Endothelial cell of umbilical vein (primary cell): ENCODE results near the gene PRKCD. TPM values are rescaled to one million over a fixed set of nuclear protein-coding genes. Genes with fewer than 3 reads are reported as not detected.

ENCODE experiments used
- BruUV-seq: library from RNA; stranded (reverse); fragments of 400-500 nt; replicated peaks from 2 replicates; lab custom pipeline; 2021; lab: Mats Ljungman, UMichigan
- CTCF ChIA-PET: fragments of 300-600, 350-600 bp; sonication (Branson Sonifier 250); formaldehyde crosslinking; loops from one replicate; lab custom pipeline; 2021; ENCODE audit warnings: antibody characterized with exemption, inconsistent platforms; lab: Charles Lee
- POLR2A ChIA-PET: fragments of 300-600, 350-600 bp; sonication (Branson Sonifier 250); formaldehyde crosslinking; loops from one replicate; lab custom pipeline; 2021; ENCODE audit warnings: antibody characterized with exemption, inconsistent platforms; lab: Charles Lee
- DNase-seq: peaks from one replicate; pipeline ENCODE4 v3.0.0-alpha.2; 2011; ENCODE audit warnings: low read depth, low spot score
- FAIRE-seq: peaks from 2 replicates; lab custom pipeline; 2011; peaks lifted over from hg19 to GRCh38; lab: Jason Lieb, UNC
- H2AFZ ChIP-seq: 2 replicates; pipeline ENCODE4 v1.6.0; 2012; ENCODE audit warnings: low read depth, low read length, control low read depth, inconsistent platforms
- H3K27ac ChIP-seq: 2 replicates; pipeline ENCODE4 v1.5.1; 2011; ENCODE audit warnings: low read depth, mild to moderate bottlenecking, control low read depth, low read length, moderate library complexity; ENCODE audit not compliant: insufficient read depth
- H3K27me3 ChIP-seq, 2 experiments: 2 replicates each; pipeline versions ENCODE4 v1.6.0 to v1.6.1; 2011; ENCODE audit warnings: low read length in 2 of 2, mixed read lengths in 1 of 2; ENCODE audit not compliant: control insufficient read depth in 2 of 2, insufficient read depth in 2 of 2
- H3K36me3 ChIP-seq, 2 experiments: 2 replicates in 1 of 2; 3 replicates in 1 of 2; pipeline ENCODE4 v1.5.1; 2011; ENCODE audit warnings: low read length in 2 of 2, mild to moderate bottlenecking in 1 of 2, moderate library complexity in 1 of 2; ENCODE audit not compliant: control insufficient read depth in 2 of 2, insufficient read depth in 2 of 2; ENCODE audit errors: extremely low read depth in 1 of 2
- H3K4me1 ChIP-seq: 3 replicates; pipeline ENCODE4 v1.5.1; 2011; ENCODE audit warnings: mild to moderate bottlenecking, low read length; ENCODE audit not compliant: control insufficient read depth, insufficient read depth; ENCODE audit errors: extremely low read depth
- H3K4me2 ChIP-seq: 2 replicates; pipeline ENCODE4 v1.6.1; 2011; ENCODE audit warnings: low read length, control low read depth, mixed read lengths; ENCODE audit not compliant: insufficient read depth
- H3K4me3 ChIP-seq, 3 experiments: fragments of 200-600 bp in 1 of 3; sonication (generic), shearing (Covaris generic) in 1 of 3; replicated peaks in 1 of 3; 2 replicates each; pipeline ENCODE4 v1.5.1; 2011 to 2016; ENCODE audit warnings: control low read depth in 3 of 3, low read length in 3 of 3, mild to moderate bottlenecking in 2 of 3, inconsistent platforms in 1 of 3, low read depth in 1 of 3, moderate library complexity in 1 of 3; ENCODE audit not compliant: insufficient read depth in 1 of 3
- H3K79me2 ChIP-seq: 2 replicates; pipeline ENCODE4 v1.6.0; 2012; ENCODE audit warnings: low read length, inconsistent platforms; ENCODE audit not compliant: control insufficient read depth, insufficient read depth
- H3K9ac ChIP-seq: replicated peaks from 2 replicates; pipeline ENCODE3; 2011; ENCODE audit warnings: low read length, control low read depth; ENCODE audit not compliant: insufficient read depth; ENCODE audit errors: extremely low read depth
- H3K9me1 ChIP-seq: replicated peaks from 3 replicates; pipeline ENCODE4 v1.6.0; 2011; ENCODE audit warnings: mild to moderate bottlenecking, low read length; ENCODE audit not compliant: control insufficient read depth, insufficient read depth; ENCODE audit errors: extremely low read depth
- H3K9me3 ChIP-seq: replicated peaks from 2 replicates; pipeline ENCODE4 v1.5.1; 2012; ENCODE audit warnings: low read length, inconsistent platforms; ENCODE audit not compliant: control insufficient read depth, insufficient read depth
- H4K20me1 ChIP-seq: replicated peaks from 2 replicates; pipeline ENCODE3; 2011; ENCODE audit warnings: mild to moderate bottlenecking, low read length; ENCODE audit not compliant: control insufficient read depth, insufficient read depth; ENCODE audit errors: extremely low read depth
- FOS ChIP-seq: IDR thresholded peaks from 2 replicates; pipeline ENCODE4 v1.6.1; 2011; ENCODE audit warnings: mild to moderate bottlenecking, low read length, moderate library complexity, borderline replicate concordance; ENCODE audit not compliant: insufficient read depth
- GATA2 ChIP-seq: IDR thresholded peaks from 2 replicates; pipeline ENCODE4 v1.7.0; 2011; ENCODE audit warnings: low read depth, mild to moderate bottlenecking, moderate library complexity, mixed read lengths, low read length; ENCODE audit not compliant: insufficient read length, insufficient read depth
- JUN ChIP-seq: IDR thresholded peaks from 2 replicates; pipeline ENCODE4 v1.6.1; 2011; ENCODE audit warnings: borderline replicate concordance, low read depth; ENCODE audit not compliant: insufficient read length, insufficient read depth
- MYC ChIP-seq: IDR thresholded peaks from one replicate; pipeline ENCODE4 v1.6.1; 2011; ENCODE audit warnings: mild to moderate bottlenecking, low read depth, low read length
- POLR2A ChIP-seq: IDR thresholded peaks from 2 replicates; pipeline ENCODE4 v1.6.1; 2012; ENCODE audit warnings: low read depth, mild to moderate bottlenecking, control low read depth, low read length
- POLR2AphosphoS5 ChIP-seq: IDR thresholded peaks from 2 replicates; pipeline ENCODE4 v1.6.1; 2012; ENCODE audit warnings: low read depth, mild to moderate bottlenecking, control low read depth, low read length, moderate library complexity; ENCODE audit not compliant: insufficient read depth
- dilution Hi-C: fragments of 300-500 bp; cut with MboI; formaldehyde crosslinking; loops from one replicate; pipeline ENCODE4 v1.15.0; 2019; ENCODE audit warnings: low sequenced_read_pairs; ENCODE audit not compliant: extremely low pct_ligation_motif_present
- intact Hi-C: fragments of 100-400 bp; cut with micrococcal nuclease; formaldehyde crosslinking; loops from one replicate; pipeline ENCODE4 v1.10.0; 2022
- polyA plus RNA-seq, 4 experiments: library from polyadenylated mRNA; depleted of rRNA in 3 of 4; stranded (reverse) in 3 of 4; unstranded in 1 of 4; fragments of >200 nt; gene quantifications; 2 replicates each; pipeline versions ENCODE4 v1.2.1 to v1.2.3, GENCODE V29; 2011 to 2012; ENCODE audit warnings: missing spikeins in 1 of 4
- total RNA-seq: library from RNA; stranded (reverse); gene quantifications from 2 replicates; pipeline ENCODE4 v1.2.3, GENCODE V29; 2021
- TF ChIP-seq, protein P1 (sequence below), 2 donors: IDR thresholded peaks; 1 replicate in 1 of 2; 2 replicates in 1 of 2; pipeline ENCODE4 v1.5.1; 2011; ENCODE audit warnings: low read length in 2 of 2, mild to moderate bottlenecking in 2 of 2, moderate library complexity in 2 of 2, control low read depth in 1 of 2, inconsistent platforms in 1 of 2, low read depth in 1 of 2; ENCODE audit not compliant: insufficient read depth in 1 of 2; ENCODE audit errors: extremely low read depth in 1 of 2

PRKCD gene
- total and polyA plus RNA-seq, 2 donors (not counting 3 experiments of a cell fraction or from before 2014, with no cell fraction given): 15.5 to 19.0 TPM

DNA sequence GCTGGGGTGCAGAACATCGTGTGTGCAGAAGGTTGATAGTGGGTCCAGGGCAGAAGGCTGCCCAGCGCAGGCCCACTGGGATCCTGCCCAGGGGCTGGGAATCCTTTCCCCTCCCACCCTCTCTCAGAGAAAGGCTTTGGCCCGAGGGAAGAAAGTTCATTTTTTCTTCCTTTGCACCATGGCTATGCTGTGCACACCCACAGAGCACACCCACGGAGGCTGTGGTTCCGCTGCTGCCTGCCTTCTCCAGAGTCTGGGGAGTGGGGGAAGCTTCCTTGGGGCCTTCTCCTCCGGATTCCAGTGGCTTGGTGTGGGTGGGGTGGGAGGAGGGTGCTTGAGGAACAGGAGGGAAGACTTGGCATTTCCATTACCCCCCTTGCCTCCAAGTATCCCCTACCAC is 7.0 kb upstream of the PRKCD start:
- FAIRE-seq (no peak), DNase-seq (no peak)
- Histone ChIP-seq H3K4me3 (no peak overlapping the region), H3K9me1 (no peaks in the 10 kb centered on the region), H3K9ac (no peak overlapping the region), H3K9me3 (no peaks in the 10 kb centered on the region), H4K20me1 (no peaks in the 10 kb centered on the region), H2AFZ (no peak overlapping the region), H3K79me2 (no peaks in the 10 kb centered on the region), H3K27me3 (peaks cover 0 to 2% of the 10 kb centered on the region in 2 experiments), H3K27ac (no peak overlapping the region), H3K36me3 (no peaks in the 10 kb centered on the region), H3K4me2 (no peak overlapping the region), H3K4me1 (peaks cover 3% of the 10 kb centered on the region)
- ChIA-PET CTCF (interaction anchor here (1.0 to 4.2 kb wide), 2 partner anchors 20 to 43 kb away, joined by 3 to 14 read pairs; no protein-coding TSS in a partner anchor), POLR2A (no interaction called here)
- dilution Hi-C loops: no loop called here
- intact Hi-C loops: no loop called here
- TF ChIP-seq, protein P1, sequence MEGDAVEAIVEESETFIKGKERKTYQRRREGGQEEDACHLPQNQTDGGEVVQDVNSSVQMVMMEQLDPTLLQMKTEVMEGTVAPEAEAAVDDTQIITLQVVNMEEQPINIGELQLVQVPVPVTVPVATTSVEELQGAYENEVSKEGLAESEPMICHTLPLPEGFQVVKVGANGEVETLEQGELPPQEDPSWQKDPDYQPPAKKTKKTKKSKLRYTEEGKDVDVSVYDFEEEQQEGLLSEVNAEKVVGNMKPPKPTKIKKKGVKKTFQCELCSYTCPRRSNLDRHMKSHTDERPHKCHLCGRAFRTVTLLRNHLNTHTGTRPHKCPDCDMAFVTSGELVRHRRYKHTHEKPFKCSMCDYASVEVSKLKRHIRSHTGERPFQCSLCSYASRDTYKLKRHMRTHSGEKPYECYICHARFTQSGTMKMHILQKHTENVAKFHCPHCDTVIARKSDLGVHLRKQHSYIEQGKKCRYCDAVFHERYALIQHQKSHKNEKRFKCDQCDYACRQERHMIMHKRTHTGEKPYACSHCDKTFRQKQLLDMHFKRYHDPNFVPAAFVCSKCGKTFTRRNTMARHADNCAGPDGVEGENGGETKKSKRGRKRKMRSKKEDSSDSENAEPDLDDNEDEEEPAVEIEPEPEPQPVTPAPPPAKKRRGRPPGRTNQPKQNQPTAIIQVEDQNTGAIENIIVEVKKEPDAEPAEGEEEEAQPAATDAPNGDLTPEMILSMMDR (IDR thresholded peaks at IDR 0.05; ENCODE audit: extremely low read depth in 1 of 2, insufficient read depth in 1 of 2, low read depth in 1 of 2, low read length in 2 of 2): no peak
- no peak for TF ChIP-seq JUN
- TF ChIP-seq FOS: no peak
- no peak for TF ChIP-seq MYC
- no peak for TF ChIP-seq POLR2AphosphoS5
- no peak for TF ChIP-seq GATA2
- TF ChIP-seq POLR2A: no peak
- no TSS peak for BruUV-seq
